HG03097 (cell line): ENCODE results near the gene METTL4.
"Not testable (repeated sequence)": the region's sequence is repeated elsewhere in the genome, so short reads cannot be mapped to it uniquely, and the experiment has no call there.

Source experiments
- ATAC-seq: cut with Tn5 transposase; IDR thresholded peaks from one replicate; pipeline ENCODE4 v1.9.1; 2021; ENCODE audit not compliant: unreplicated experiment, low FRiP score

Gene METTL4

GRCh38 chr18:2524794-2525198, 46.5 kb downstream of the METTL4 start:
- not testable (repeated sequence) for ATAC-seq

DNA sequence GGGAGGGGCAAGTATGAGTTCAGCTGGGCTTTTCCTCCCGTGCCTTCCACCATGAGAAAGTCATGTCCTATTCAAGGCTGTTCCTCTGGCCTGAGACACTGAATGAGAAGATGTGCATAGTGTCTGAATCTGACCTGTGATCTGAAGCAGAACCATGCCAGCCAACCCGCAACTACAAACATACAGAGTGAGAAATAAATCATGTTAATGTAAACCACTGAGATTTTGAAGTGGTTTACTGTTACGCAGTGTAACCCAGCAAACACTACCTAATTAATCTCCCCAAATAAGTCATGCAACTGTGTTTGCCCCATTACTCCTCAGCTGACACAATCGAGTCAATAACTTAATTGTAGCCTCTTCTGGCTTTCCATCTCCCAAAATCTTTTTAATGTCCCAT, 49.2 kb downstream of the METTL4 start:
- ATAC-seq = no peak

GRCh38 chr18:2518473-2518872, 52.8 kb downstream of the METTL4 start:
- no peak for ATAC-seq

DNA sequence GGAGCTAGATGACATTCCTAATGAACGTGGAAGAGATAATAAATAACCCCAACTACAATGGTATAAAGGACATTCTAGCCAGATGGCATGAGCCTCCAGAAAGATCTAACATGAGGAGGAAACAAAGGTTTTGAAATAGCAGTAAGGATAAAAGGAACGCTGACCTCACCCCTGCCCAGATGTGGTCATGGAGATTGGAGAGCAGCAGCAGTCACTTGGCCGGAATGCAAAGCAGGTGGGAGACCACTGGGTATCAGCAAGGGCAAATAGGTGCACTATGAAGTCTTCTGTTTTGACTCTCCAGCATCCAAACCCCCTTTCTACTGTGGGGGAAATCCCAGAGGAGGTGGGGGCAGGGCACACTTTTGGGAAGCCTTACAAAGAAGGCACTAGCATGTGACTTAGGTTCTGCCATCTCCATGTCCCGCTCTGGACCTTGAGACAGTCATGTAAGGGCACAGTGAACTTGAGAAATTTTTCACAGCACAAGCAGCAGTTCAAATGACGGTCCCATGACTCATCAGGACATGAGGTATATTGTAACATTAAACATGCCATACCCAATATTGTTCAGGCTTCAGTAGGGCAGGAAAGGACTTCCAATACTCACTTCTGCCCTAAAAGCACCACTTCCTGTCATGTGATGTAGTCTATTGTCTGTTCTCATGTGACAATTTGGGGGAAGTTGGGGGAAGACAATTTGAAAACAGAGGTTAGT, 55.2 kb downstream of the METTL4 start:
- peak; percentile 62 for ATAC-seq

- no peak for ATAC-seq
These were observed 56.0 kb downstream of the METTL4 start for GRCh38 chr18:2515171-2515787.

DNA sequence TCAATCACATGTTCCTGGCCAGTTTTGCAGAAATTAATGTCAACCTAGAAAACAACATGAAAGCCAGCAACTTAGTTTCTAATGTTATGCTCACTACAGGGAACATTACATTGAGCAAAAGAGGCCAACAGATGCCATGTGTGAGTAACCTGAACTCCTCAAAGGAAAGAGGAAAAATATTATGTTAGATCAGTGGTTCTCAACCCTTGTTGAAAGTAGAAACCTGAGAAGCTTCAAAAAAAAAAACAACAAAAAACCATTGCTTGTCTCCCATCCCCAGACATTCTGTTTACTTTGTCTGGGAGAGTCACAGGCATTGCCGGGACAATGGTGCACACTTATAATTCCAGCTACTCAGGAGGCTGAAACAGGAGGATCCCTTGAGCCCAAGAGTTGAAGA, 57.7 kb downstream of the METTL4 start:
- ATAC-seq = no peak

DNA sequence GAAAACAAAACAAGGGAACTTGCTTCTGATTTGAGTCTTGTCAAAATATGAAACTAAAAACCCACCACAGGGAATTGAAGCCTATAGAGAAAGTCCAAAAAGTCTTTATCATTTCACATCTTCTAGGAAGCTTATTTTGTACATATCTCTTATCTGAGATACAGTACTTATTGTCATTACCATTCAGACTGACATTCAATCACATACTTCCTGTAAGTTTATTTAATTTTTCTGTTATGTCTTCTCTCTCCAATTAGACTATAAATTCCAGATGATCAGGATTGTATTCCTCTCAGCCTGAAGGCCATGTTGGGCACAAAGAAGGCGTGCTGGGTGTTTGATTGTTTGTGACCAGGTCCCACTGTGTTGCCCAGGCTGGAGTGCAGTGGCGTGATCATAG, 59.2 kb downstream of the METTL4 start:
- ATAC-seq = no peak

DNA sequence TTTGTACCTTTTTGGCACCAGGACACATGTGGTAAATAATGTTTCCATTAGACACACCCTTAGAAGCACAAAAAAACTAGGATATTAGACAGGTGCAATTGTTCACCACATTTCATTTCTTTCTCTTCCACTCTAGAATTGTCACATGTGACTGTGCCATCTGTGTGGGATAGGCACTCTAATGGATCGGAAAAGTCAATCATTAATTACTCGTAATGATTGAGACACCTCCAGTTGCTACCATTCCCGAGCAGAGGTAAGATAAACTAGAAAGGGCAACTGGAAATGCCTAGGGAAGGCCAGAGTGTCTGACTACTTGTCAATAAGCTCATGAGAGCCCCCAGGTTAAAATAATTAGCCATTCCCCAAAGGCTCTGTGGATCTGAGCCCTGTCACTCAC, 59.9 kb downstream of the METTL4 start:
- ATAC-seq = no peak

- ATAC-seq = no peak
These were observed 60.9 kb downstream of the METTL4 start for GRCh38 chr18:2510416-2510815.

GRCh38 chr18:2508678-2509077, 62.6 kb downstream of the METTL4 start:
- no peak for ATAC-seq

DNA sequence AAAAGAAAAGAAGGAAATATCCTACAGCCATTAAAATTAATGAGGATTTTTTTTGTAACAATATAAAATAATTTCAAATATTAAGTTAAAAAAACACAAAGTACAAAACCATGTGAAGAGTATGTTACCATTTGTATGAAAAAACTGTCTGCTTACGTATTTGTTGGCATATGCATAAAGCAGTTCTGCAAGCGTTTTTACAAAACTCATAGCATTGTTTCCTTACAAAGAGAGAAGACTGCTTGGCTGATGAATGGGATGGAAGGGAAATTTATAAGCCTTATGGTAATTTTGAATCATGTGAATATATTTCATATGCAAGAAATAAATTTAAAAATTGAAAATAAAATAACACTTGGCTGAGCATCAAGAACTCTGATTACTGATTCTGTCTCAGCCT, 63.1 kb downstream of the METTL4 start:
- ATAC-seq = no peak

- no peak for ATAC-seq
These were observed 66.7 kb downstream of the METTL4 start for GRCh38 chr18:2504642-2505041.

DNA sequence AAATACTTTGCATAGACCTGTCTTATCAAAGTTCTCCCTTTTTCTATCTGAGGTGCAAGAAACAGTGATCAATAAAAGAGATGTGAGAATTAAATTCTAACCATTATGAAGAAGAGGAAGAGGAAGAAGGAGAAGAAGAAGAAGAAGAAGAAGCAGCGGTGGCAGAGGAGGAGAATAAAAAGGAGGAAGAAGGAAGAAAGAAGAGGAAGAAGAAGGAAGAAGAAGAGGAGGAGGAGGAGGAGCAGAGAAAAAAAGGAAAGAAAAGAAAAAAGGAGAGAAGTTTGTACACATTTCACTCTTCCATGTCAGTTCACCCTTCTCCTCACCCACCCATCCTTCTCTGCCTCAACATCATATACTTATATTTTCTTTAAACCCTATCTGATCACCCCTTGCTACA, 68.4 kb downstream of the METTL4 start:
- ATAC-seq = no peak

DNA sequence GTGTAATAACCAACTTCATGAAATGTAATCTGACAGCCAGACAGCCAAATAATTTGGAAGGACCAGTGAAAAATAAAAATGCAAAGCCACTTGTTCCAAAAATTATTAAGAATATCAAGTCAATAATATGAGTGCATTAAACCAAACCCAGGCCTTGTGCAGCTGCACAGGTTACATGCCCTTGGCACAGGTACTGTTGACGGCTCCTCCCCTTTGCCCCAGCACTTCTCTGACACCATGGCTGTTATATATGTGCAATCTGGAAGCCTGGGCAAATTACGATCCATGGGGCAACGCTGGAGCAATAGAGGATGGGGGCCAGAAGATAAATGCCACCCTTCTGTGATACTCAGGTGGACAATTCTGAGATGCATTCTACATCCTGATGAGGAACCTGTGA, 68.9 kb downstream of the METTL4 start:
- ATAC-seq = no peak

DNA sequence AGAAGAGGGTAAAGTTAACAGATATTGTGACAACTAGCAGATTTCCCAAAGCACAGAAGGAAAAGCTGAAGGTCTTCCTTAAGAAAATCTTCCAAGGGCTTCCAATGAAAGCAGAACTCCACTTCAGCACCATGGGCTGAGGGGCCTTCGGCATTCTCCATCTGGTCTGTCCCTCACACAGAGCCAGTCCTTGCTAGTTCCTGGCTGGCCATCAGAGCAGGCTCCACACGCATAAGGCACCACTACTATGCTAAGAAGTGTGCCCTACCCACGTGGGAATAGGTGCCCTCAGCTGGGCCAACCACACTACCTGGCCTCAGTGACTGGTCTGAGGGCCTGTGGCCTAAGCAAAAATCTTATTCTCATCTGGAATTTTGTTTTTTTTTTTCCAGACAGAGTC, 73.5 kb downstream of the METTL4 start:
- no peak for ATAC-seq

- ATAC-seq = no peak
These were observed 75.9 kb downstream of the METTL4 start for GRCh38 chr18:2495381-2495780.

- ATAC-seq = no peak
These were observed 76.4 kb downstream of the METTL4 start for GRCh38 chr18:2494921-2495320.
